DOHH2 (cell line): ENCODE data around the gene MEF2A.

Experiments used
- CTCF ChIP-seq: fragments of 200-600 bp; sonication (generic); IDR thresholded peaks from one replicate; pipeline ENCODE4 v1.5.1; 2014; ENCODE audit warnings: antibody characterized with exemption, mild to moderate bottlenecking, low read depth, low read length; ENCODE audit not compliant: poor library complexity, severe bottlenecking
- EZH2phosphoT487 ChIP-seq: fragments of 200-600 bp; sonication (generic); IDR thresholded peaks from 2 replicates; pipeline ENCODE4 v1.6.1; 2017; ENCODE audit warnings: borderline replicate concordance, mild to moderate bottlenecking, antibody characterized with exemption, low read length, moderate library complexity, mixed read lengths

GRCh38 chr15:99613481-99613880 is 47.7 kb downstream of the MEF2A start:
- no peak for TF ChIP-seq CTCF
- TF ChIP-seq EZH2phosphoT487, result no peak
